Testis (tissue), 3 donors: ENCODE data around the gene GPHN. TPM values are rescaled to one million over a fixed set of nuclear protein-coding genes. Genes with fewer than 3 reads are reported as not detected.

Experiments used
- DNase-seq: peaks from one replicate; pipeline ENCODE4 v3.0.0-alpha.2; 2019
- H3K27ac ChIP-seq, 2 donors: fragments of 200-600 bp; sonication (generic); one replicate each; pipeline ENCODE4 v1.5.1; 2019
- H3K27me3 ChIP-seq: fragments of 200-600 bp; sonication (generic); one replicate; pipeline ENCODE4 v1.5.1; 2019
- H3K36me3 ChIP-seq: fragments of 200-600 bp; sonication (generic); one replicate; pipeline ENCODE4 v1.5.1; 2017; ENCODE audit warnings: low read depth; ENCODE audit errors: missing control alignments
- H3K4me1 ChIP-seq: fragments of 200-600 bp; sonication (generic); one replicate; pipeline ENCODE4 v1.5.1; 2019
- H3K4me3 ChIP-seq, 2 donors: fragments of 200-600 bp; sonication (generic); one replicate each; pipeline ENCODE4 v1.5.1; 2017 to 2019
- H3K9me3 ChIP-seq: fragments of 200-600 bp; sonication (generic); one replicate; pipeline ENCODE4 v1.5.1; 2017
- CTCF ChIP-seq, 3 experiments: fragments of 450-650 bp in 2 of 3; fragments of 200-600 bp in 1 of 3; sonication (generic) in 1 of 3; IDR thresholded peaks; one replicate each; pipeline ENCODE4 v1.5.1; 2016 to 2019; ENCODE audit warnings: antibody characterized with exemption in 3 of 3, mild to moderate bottlenecking in 2 of 3, moderate library complexity in 1 of 3
- POLR2A ChIP-seq: fragments of 450-650 bp; IDR thresholded peaks from one replicate; pipeline ENCODE4 v1.6.1; 2017; ENCODE audit warnings: antibody characterized with exemption, mild to moderate bottlenecking, moderate library complexity
- WGBS, 2 donors: methylation state at CpG; one replicate each; pipeline ENCODE4 v1.1.5; 2018; 5-methylcytosine and 5-hydroxymethylcytosine counted together
- intact Hi-C: fragments of 100-400 bp; cut with DNase I; formaldehyde crosslinking; loops from one replicate; pipeline ENCODE4 v1.15.1; 2023; ENCODE audit warnings: low total_unique reads
- polyA plus RNA-seq: library from polyadenylated mRNA; stranded (reverse); fragments of 350-450 nt; fragmentation: Illumina TruSeq; extraction: RNeasy Lipid Tissue Mini Kit (QIAGEN cat#74804); gene quantifications from one replicate; pipeline ENCODE4 v1.2.3, GENCODE V29; 2014; ENCODE audit warnings: low read depth, low replicate concordance; ENCODE audit not compliant: insufficient read depth
- total RNA-seq, 2 donors: library from RNA; depleted of rRNA; stranded (reverse); fragments of >200 nt; gene quantifications; one replicate each; pipeline ENCODE4 v1.2.3, GENCODE V29; 2016

GPHN gene
- total and polyA plus RNA-seq, 3 donors from 2014 or later: 14.2 to 26.5 (median 25.4) TPM

- WGBS, 2 donors: 68 to 74% methylated on average over 4 of the region's 4 CpGs
Measured at GRCh38 chr14:67151082-67151666, 643.2 kb downstream of the GPHN start.

GRCh38 chr14:67158566-67158965 is 650.6 kb downstream of the GPHN start:
- Histone ChIP-seq H3K36me3 (no peaks in the 10 kb centered on the region), H3K9me3 (no peaks in the 10 kb centered on the region), H3K27ac (no peak overlapping the region), H3K4me1 (no peaks in the 10 kb centered on the region), H3K4me3 (no peak overlapping the region), H3K27me3 (no peaks in the 10 kb centered on the region)
- no peak for DNase-seq
- intact Hi-C loops: no loop called here
- TF ChIP-seq CTCF (IDR thresholded peaks at IDR 0.05): no peak
- TF ChIP-seq POLR2A: no peak

More at GRCh38 chr14:67151082-67151666, 643.2 kb downstream of the GPHN start:
- no peaks in the 10 kb centered on the region for H3K36me3 ChIP-seq
- DNase-seq: no peak
- no peaks in the 10 kb centered on the region for H3K4me1 ChIP-seq
- H3K9me3 ChIP-seq: no peaks in the 10 kb centered on the region
- TF ChIP-seq CTCF (IDR thresholded peaks at IDR 0.05) (peak in 1 of 3 experiments; percentile 21), POLR2A (no peak)
- intact Hi-C loops: no loop called here
- no peak overlapping the region for H3K27ac ChIP-seq
- H3K4me3 ChIP-seq: no peak overlapping the region
- no peaks in the 10 kb centered on the region for H3K27me3 ChIP-seq

GRCh38 chr14:67162385-67162784 is 654.4 kb downstream of the GPHN start:
- 90 to 94% methylated on average over 4 of the region's 4 CpGs for WGBS, 2 donors

GRCh38 chr14:67166450-67166853 is 658.5 kb downstream of the GPHN start:
- intact Hi-C loops: no loop called here
- peak; percentile 55 for DNase-seq
- 87 to 90% methylated on average over 5 of the region's 5 CpGs for WGBS, 2 donors

More at GRCh38 chr14:67162385-67162784, 654.4 kb downstream of the GPHN start:
- no peaks in the 10 kb centered on the region for H3K9me3 ChIP-seq
- H3K27ac ChIP-seq: no peak overlapping the region
- H3K4me1 ChIP-seq: no peaks in the 10 kb centered on the region
- TF ChIP-seq POLR2A: no peak
- no peak for TF ChIP-seq CTCF (IDR thresholded peaks at IDR 0.05)
- H3K27me3 ChIP-seq: no peaks in the 10 kb centered on the region
- intact Hi-C loops: no loop called here
- no peak overlapping the region for H3K4me3 ChIP-seq
- DNase-seq: no peak
- no peaks in the 10 kb centered on the region for H3K36me3 ChIP-seq

More at GRCh38 chr14:67166450-67166853, 658.5 kb downstream of the GPHN start:
- TF ChIP-seq CTCF (IDR thresholded peaks at IDR 0.05): peak; percentile 52 to 62 (median 53)
- no peak for TF ChIP-seq POLR2A
- Histone ChIP-seq H3K4me3 (no peak overlapping the region), H3K36me3 (no peaks in the 10 kb centered on the region), H3K4me1 (no peaks in the 10 kb centered on the region), H3K27ac (no peak overlapping the region), H3K9me3 (no peaks in the 10 kb centered on the region), H3K27me3 (no peaks in the 10 kb centered on the region)
